RWPE1 (cell line): ENCODE measurements around the gene WFIKKN2.

Experiments
- CTCF ChIA-PET: fragments of 350-600 bp; sonication (Branson Sonifier 250); formaldehyde crosslinking; extraction: SDS; loops from one replicate; lab custom pipeline; 2021; lab: Yijun Ruan, JAX
- POLR2A ChIA-PET: fragments of 400-600 bp; formaldehyde crosslinking; extraction: SDS; loops from one replicate; lab custom pipeline; 2020; ENCODE audit warnings: antibody characterized with exemption; ENCODE audit not compliant: low non-redundant PET; lab: Yijun Ruan, JAX
- DNase-seq: peaks from one replicate; pipeline ENCODE4 v3.0.0; 2012; ENCODE audit warnings: low spot score
- H3K27ac ChIP-seq: fragments of 450-650 bp; 2 replicates; pipeline ENCODE4 v1.5.1; 2017
- CTCF ChIP-seq: fragments of 450-650 bp; conservative IDR thresholded peaks from 2 replicates; pipeline ENCODE4 v1.5.1; 2017; ENCODE audit warnings: low read depth, mild to moderate bottlenecking

WFIKKN2 gene

GRCh38 chr17:50824429-50824828 lies 11.0 kb upstream of the WFIKKN2 start:
- no peak overlapping the region for H3K27ac ChIP-seq
- ChIA-PET POLR2A (no interaction called here), CTCF (interaction anchor here (0.6 to 1.1 kb wide), 2 partner anchors 17 to 117 kb away, joined by 3 to 4 read pairs; no protein-coding TSS in a partner anchor)
- no peak for TF ChIP-seq CTCF
- no peak for DNase-seq

GRCh38 chr17:50825188-50825587 lies 10.2 kb upstream of the WFIKKN2 start:
- DNase-seq: no peak
- CTCF ChIA-PET: interaction anchor here (1.1 kb wide), 1 partner anchor 17 kb away, joined by 4 read pairs; no protein-coding TSS in a partner anchor
- no peak for TF ChIP-seq CTCF
- H3K27ac ChIP-seq: no peak overlapping the region
- POLR2A ChIA-PET: no interaction called here

- ChIA-PET POLR2A (no interaction called here), CTCF (interaction anchor here (0.7 kb wide), 1 partner anchor 136 kb away, joined by 3 read pairs; no protein-coding TSS in a partner anchor)
- no peak for TF ChIP-seq CTCF
- no peak overlapping the region for H3K27ac ChIP-seq
- DNase-seq: no peak
Observed at GRCh38 chr17:50828508-50829170, 6.7 kb upstream of the WFIKKN2 start.

GRCh38 chr17:50829332-50829731 lies 6.1 kb upstream of the WFIKKN2 start:
- POLR2A ChIA-PET: no interaction called here
- CTCF ChIA-PET: interaction anchor here (1.1 kb wide), 2 partner anchors 13 to 47 kb away, joined by 3 to 4 read pairs; no protein-coding TSS in a partner anchor
- H3K27ac ChIP-seq: no peak overlapping the region
- TF ChIP-seq CTCF: no peak
- DNase-seq: no peak

GRCh38 chr17:50830352-50830751 lies 5.0 kb upstream of the WFIKKN2 start:
- H3K27ac ChIP-seq: no peak overlapping the region
- ChIA-PET POLR2A (no interaction called here), CTCF (interaction anchor here (0.6 to 1.1 kb wide), 5 partner anchors 12 to 348 kb away, joined by 3 to 4 read pairs (median 3); no protein-coding TSS in a partner anchor)
- TF ChIP-seq CTCF: no peak
- no peak for DNase-seq

GRCh38 chr17:50830994-50831393 lies 4.4 kb upstream of the WFIKKN2 start:
- no peak for DNase-seq
- ChIA-PET POLR2A (no interaction called here), CTCF (interaction anchor here (0.6 kb wide), 1 partner anchor 21 kb away, joined by 4 read pairs; no protein-coding TSS in a partner anchor)
- H3K27ac ChIP-seq: no peak overlapping the region
- TF ChIP-seq CTCF: no peak
